Karpas-422 (cell line): ENCODE measurements around the gene TMEM14B. TPM values are rescaled to one million over a fixed set of nuclear protein-coding genes. Genes with fewer than 3 reads are reported as not detected.

ENCODE experiments used
- small RNA-seq: library from RNA; depleted of rRNA; stranded (forward); fragments of <200 nt; gene quantifications from one replicate; pipeline ENCODE3, GENCODE V24; 2014
- total RNA-seq: library from RNA; depleted of rRNA; stranded (reverse); fragments of >200 nt; shearing (Covaris generic); gene quantifications from 2 replicates; pipeline ENCODE4 v1.2.3, GENCODE V29; 2014; ENCODE audit warnings: low replicate concordance; rRNA removed

Gene TMEM14B
- total RNA-seq, 1 experiment from 2014 or later: 121 TPM

Small RNA genes lying within 50 kb of the gene (small RNA-seq; reads per million reads assigned to genes)
- gene RNA5SP203: not detected

Other genes starting within 250 kb of the TMEM14B start
- 15.1 and 21.3 TPM in 2 replicates for gene GCNT2, start 226.5 kb upstream of the TMEM14B start, total RNA-seq
- not detected in 2 replicates for gene C6orf52, start 53.2 kb upstream of the TMEM14B start, total RNA-seq
- 12.3 and 14.3 TPM in 2 replicates for gene PAK1IP1, start 52.8 kb upstream of the TMEM14B start, total RNA-seq
- 70.9 and 94.1 TPM in 2 replicates for gene TMEM14C, start 24.7 kb upstream of the TMEM14B start, total RNA-seq
- gene MAK, start 90.7 kb downstream of the TMEM14B start, total RNA-seq: not detected in 2 replicates
- gene GCM2, start 134.2 kb downstream of the TMEM14B start, total RNA-seq: not detected in 2 replicates
- gene SYCP2L, start 139.2 kb downstream of the TMEM14B start, total RNA-seq: 0.11 TPM in 1 of 2 replicates, not detected in the other